Measurements from ENCODE around the gene AGAP1. TPM values are rescaled to one million over a fixed set of nuclear protein-coding genes. Genes with fewer than 3 reads are reported as not detected.

AGAP1 gene
- total RNA-seq, 4 donors from 2014 or later: 5.3 to 30.6 (median 19.2) TPM

DNA sequence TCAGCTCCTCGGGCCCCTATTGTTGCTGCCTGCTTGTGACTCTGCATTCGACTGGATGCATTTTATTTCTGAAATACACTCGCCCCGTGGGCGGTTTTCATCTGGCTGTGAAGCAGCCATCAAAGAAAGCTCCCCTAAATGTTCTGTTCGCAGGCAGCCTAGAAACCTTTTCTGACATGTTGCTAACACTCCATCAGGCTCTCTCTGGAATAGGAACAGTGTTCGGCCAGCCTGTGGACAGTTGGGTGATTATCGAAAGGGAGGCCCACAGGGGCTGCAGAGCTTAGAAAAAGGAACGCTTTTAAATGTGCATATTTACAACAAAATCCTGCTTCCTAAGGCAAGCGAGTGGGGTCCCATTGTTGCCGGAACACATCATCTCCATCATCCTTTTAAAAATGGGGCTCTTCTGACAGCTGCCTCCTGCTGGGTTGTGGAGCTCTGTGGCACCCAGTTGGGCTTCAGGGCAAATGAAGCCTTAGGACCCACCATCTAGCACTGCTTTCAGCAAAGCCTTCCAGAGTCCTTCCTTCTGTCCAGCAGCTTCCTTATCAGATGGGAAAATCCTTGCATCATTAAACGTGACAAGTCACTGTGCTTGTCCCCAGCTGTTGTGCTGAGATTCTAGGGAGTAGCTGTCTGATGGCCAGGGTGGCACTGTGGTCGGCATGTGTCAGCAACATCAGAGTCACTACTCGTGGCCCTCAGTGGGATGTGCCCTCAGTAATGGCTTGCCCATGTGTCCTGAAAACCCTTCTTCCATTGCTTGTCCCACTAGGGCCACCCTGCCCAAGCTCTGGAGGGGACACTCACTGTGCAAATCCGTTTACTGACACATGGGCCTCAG is 571.7 kb downstream of the AGAP1 start:
- H3K36me3 ChIP-seq: no peaks in the 10 kb centered on the region
- no peaks in the 10 kb centered on the region for H3K4me1 ChIP-seq
- intact Hi-C loops (cut with DNase I; ENCODE audit: low total_unique reads): no loop called here
- no peak overlapping the region for H3K4me3 ChIP-seq
- H3K27me3 ChIP-seq: no peaks in the 10 kb centered on the region
- no peak for DNase-seq
- no peaks in the 10 kb centered on the region for H3K9me3 ChIP-seq
- H3K27ac ChIP-seq: no peak overlapping the region
- TF ChIP-seq, protein P1, sequence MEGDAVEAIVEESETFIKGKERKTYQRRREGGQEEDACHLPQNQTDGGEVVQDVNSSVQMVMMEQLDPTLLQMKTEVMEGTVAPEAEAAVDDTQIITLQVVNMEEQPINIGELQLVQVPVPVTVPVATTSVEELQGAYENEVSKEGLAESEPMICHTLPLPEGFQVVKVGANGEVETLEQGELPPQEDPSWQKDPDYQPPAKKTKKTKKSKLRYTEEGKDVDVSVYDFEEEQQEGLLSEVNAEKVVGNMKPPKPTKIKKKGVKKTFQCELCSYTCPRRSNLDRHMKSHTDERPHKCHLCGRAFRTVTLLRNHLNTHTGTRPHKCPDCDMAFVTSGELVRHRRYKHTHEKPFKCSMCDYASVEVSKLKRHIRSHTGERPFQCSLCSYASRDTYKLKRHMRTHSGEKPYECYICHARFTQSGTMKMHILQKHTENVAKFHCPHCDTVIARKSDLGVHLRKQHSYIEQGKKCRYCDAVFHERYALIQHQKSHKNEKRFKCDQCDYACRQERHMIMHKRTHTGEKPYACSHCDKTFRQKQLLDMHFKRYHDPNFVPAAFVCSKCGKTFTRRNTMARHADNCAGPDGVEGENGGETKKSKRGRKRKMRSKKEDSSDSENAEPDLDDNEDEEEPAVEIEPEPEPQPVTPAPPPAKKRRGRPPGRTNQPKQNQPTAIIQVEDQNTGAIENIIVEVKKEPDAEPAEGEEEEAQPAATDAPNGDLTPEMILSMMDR (IDR thresholded peaks at IDR 0.05): no peak
- no peak for TF ChIP-seq POLR2A (IDR thresholded peaks at IDR 0.05)

GRCh38 chr2:236070236-236070635 is 576.4 kb downstream of the AGAP1 start:
- Histone ChIP-seq H3K36me3 (no peaks in the 10 kb centered on the region), H3K4me1 (no peaks in the 10 kb centered on the region), H3K9me3 (no peaks in the 10 kb centered on the region), H3K27ac (no peak overlapping the region), H3K4me3 (no peak overlapping the region), H3K27me3 (no peaks in the 10 kb centered on the region)
- intact Hi-C loops (cut with DNase I; ENCODE audit: low total_unique reads): no loop called here
- TF ChIP-seq, protein P1 (IDR thresholded peaks at IDR 0.05): no peak
- no peak for TF ChIP-seq POLR2A (IDR thresholded peaks at IDR 0.05)
- no peak for DNase-seq

DNA sequence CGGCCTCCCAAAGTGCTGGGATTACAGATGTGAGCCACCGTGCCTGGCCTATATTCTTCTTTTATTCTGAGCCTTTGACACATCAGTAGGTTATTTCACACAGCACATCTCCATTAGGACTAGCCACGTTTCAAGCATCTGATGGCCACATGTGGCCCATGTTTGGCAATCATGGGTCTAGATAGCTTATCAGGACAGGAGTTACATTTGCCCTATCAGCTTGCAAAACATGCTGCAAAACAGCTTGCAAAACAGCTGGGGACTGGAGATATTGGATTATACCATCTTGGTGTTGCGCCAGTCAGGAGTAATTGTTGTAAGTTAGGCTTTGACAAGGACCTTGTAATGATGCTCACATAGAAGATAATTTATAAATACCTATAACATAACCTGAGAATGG is 579.4 kb downstream of the AGAP1 start:
- Histone ChIP-seq H3K4me1 (no peaks in the 10 kb centered on the region), H3K27me3 (no peaks in the 10 kb centered on the region), H3K36me3 (no peaks in the 10 kb centered on the region), H3K4me3 (no peak overlapping the region), H3K27ac (no peak overlapping the region), H3K9me3 (no peaks in the 10 kb centered on the region)
- DNase-seq: no peak
- intact Hi-C loops (cut with DNase I; ENCODE audit: low total_unique reads): no loop called here
- TF ChIP-seq, protein P1 (IDR thresholded peaks at IDR 0.05): no peak
- TF ChIP-seq POLR2A (IDR thresholded peaks at IDR 0.05): no peak

- H3K4me1 ChIP-seq: no peaks in the 10 kb centered on the region
- H3K9me3 ChIP-seq: no peaks in the 10 kb centered on the region
- H3K27me3 ChIP-seq: no peaks in the 10 kb centered on the region
- H3K27ac ChIP-seq: no peak overlapping the region
- H3K4me3 ChIP-seq: no peak overlapping the region
- intact Hi-C loops (cut with DNase I; ENCODE audit: low total_unique reads): no loop called here
- DNase-seq: no peak
- no peaks in the 10 kb centered on the region for H3K36me3 ChIP-seq
- TF ChIP-seq POLR2A (IDR thresholded peaks at IDR 0.05): no peak
- TF ChIP-seq, protein P1 (IDR thresholded peaks at IDR 0.05): no peak
Observed at GRCh38 chr2:236073867-236074655, 580.2 kb downstream of the AGAP1 start.

DNA sequence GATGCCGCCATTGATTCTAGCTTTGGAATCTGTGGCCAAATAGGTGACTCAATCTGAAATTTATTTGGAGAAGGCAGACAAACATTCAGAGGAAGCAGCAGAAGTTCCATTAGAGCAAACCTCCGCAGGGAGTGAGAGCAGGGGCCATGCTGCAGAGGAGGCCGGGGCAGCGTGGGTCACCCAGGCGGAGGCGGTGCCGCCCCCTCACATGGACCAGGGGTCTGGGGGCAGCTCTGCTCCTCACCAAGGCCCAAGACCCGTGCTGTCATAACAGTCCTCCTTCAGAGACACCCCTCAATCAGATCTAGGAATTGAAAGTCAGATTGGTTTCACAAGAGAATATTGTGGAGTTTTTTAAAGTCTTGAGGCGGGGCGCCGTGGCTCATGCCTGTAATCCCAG is 582.0 kb downstream of the AGAP1 start:
- Histone ChIP-seq H3K4me1 (no peaks in the 10 kb centered on the region), H3K36me3 (no peaks in the 10 kb centered on the region), H3K9me3 (no peaks in the 10 kb centered on the region), H3K27me3 (no peaks in the 10 kb centered on the region), H3K27ac (no peak overlapping the region), H3K4me3 (no peak overlapping the region)
- DNase-seq: no peak
- TF ChIP-seq, protein P1 (IDR thresholded peaks at IDR 0.05): no peak
- no peak for TF ChIP-seq POLR2A (IDR thresholded peaks at IDR 0.05)
- intact Hi-C loops (cut with DNase I; ENCODE audit: low total_unique reads): no loop called here

Measured in uterus (tissue), 4 donors.